Liver (tissue), 9 donors: ENCODE data around the gene LIX1L. TPM values are rescaled to one million over a fixed set of nuclear protein-coding genes. Genes with fewer than 3 reads are reported as not detected.

Source experiments
- DNase-seq: peaks from one replicate; pipeline ENCODE4 v3.0.0-alpha.2; 2017; ENCODE audit warnings: low spot score
- H3K27ac ChIP-seq, 2 donors: one replicate each; pipeline ENCODE4 v1.7.0; 2013; ENCODE audit warnings: inconsistent platforms in 2 of 2, low read length in 2 of 2, control low read depth in 1 of 2, low read depth in 1 of 2, mild to moderate bottlenecking in 1 of 2
- H3K27me3 ChIP-seq, 4 donors: one replicate each; pipeline versions ENCODE4 v1.6.1 to v1.7.0; 2013; ENCODE audit warnings: low read length in 3 of 4, inconsistent platforms in 1 of 4, mild to moderate bottlenecking in 1 of 4, moderate library complexity in 1 of 4; ENCODE audit not compliant: control insufficient read depth in 4 of 4, insufficient read depth in 4 of 4
- H3K36me3 ChIP-seq, 4 donors: one replicate each; pipeline versions ENCODE4 v1.6.1 to v1.7.0; 2013; ENCODE audit warnings: low read length in 3 of 4, mild to moderate bottlenecking in 3 of 4, low read depth in 1 of 4, moderate library complexity in 1 of 4; ENCODE audit not compliant: control insufficient read depth in 4 of 4, insufficient read depth in 3 of 4
- H3K4me1 ChIP-seq, 4 donors: one replicate each; pipeline versions ENCODE4 v1.6.1 to v1.7.0; 2013; ENCODE audit warnings: low read length in 3 of 4, mild to moderate bottlenecking in 3 of 4, moderate library complexity in 1 of 4; ENCODE audit not compliant: control insufficient read depth in 4 of 4, insufficient read depth in 4 of 4
- H3K4me3 ChIP-seq, 3 donors: one replicate each; pipeline versions ENCODE4 v1.6.1 to v1.7.0; 2013; ENCODE audit warnings: low read length in 3 of 3, control low read depth in 1 of 3, low read depth in 1 of 3, mild to moderate bottlenecking in 1 of 3
- H3K9ac ChIP-seq, 2 donors: one replicate each; pipeline ENCODE4 v1.7.0; 2013; ENCODE audit warnings: low read length in 2 of 2, mild to moderate bottlenecking in 2 of 2, moderate library complexity in 2 of 2, control low read depth in 1 of 2, low read depth in 1 of 2
- H3K9me3 ChIP-seq, 4 donors: one replicate each; pipeline versions ENCODE4 v1.6.1 to v1.7.0; 2013; ENCODE audit warnings: low read length in 3 of 4; ENCODE audit not compliant: control insufficient read depth in 4 of 4
- EGR1 ChIP-seq, 2 donors: IDR thresholded peaks; 2 replicates each; pipeline ENCODE4 v1.6.1; 2016 to 2018; ENCODE audit warnings: antibody characterized with exemption in 2 of 2, low read depth in 2 of 2
- FOXA1 ChIP-seq: IDR thresholded peaks from 2 replicates; pipeline ENCODE4 v1.6.1; 2016; ENCODE audit warnings: antibody characterized with exemption
- FOXA2 ChIP-seq: IDR thresholded peaks from 2 replicates; pipeline ENCODE4 v1.6.1; 2016; ENCODE audit warnings: antibody characterized with exemption
- GABPA ChIP-seq, 2 donors: IDR thresholded peaks in 1 of 2; conservative IDR thresholded peaks in 1 of 2; 2 replicates each; pipeline ENCODE4 v1.6.1; 2016; ENCODE audit warnings: antibody characterized with exemption in 2 of 2, mild to moderate bottlenecking in 1 of 2, moderate library complexity in 1 of 2
- HNF4G ChIP-seq: IDR thresholded peaks from 2 replicates; pipeline ENCODE4 v1.6.1; 2016; ENCODE audit warnings: antibody characterized with exemption
- JUND ChIP-seq, 2 donors: IDR thresholded peaks; 2 replicates each; pipeline ENCODE4 v1.6.1; 2016; ENCODE audit warnings: antibody characterized with exemption in 2 of 2
- NR2F2 ChIP-seq: IDR thresholded peaks from 2 replicates; pipeline ENCODE4 v1.6.1; 2016; ENCODE audit warnings: antibody characterized with exemption
- RAD21 ChIP-seq, 2 donors: IDR thresholded peaks; 2 replicates each; pipeline ENCODE4 v1.6.1; 2016; ENCODE audit warnings: antibody characterized with exemption in 2 of 2, mild to moderate bottlenecking in 2 of 2
- RXRA ChIP-seq, 2 donors: IDR thresholded peaks; 2 replicates each; pipeline ENCODE4 v1.6.1; 2017 to 2018; ENCODE audit warnings: antibody characterized with exemption in 2 of 2, mild to moderate bottlenecking in 1 of 2
- SP1 ChIP-seq: IDR thresholded peaks from 2 replicates; pipeline ENCODE4 v1.6.1; 2018; ENCODE audit warnings: antibody characterized with exemption, mild to moderate bottlenecking
- TAF1 ChIP-seq: conservative IDR thresholded peaks from 2 replicates; pipeline ENCODE4 v1.6.1; 2016; ENCODE audit warnings: antibody characterized with exemption, mild to moderate bottlenecking
- YY1 ChIP-seq: IDR thresholded peaks from 2 replicates; pipeline ENCODE4 v1.6.1; 2016; ENCODE audit warnings: antibody characterized with exemption, mild to moderate bottlenecking
- WGBS: extraction: QIAGEN DNeasy Blood & Tissue Kit; methylation state at CpG from one replicate; pipeline ENCODE4 v1.1.7; 2013; 5-methylcytosine and 5-hydroxymethylcytosine counted together
- polyA plus RNA-seq, 2 donors: library from polyadenylated mRNA; stranded (reverse) in 1 of 2; unstranded in 1 of 2; fragments of 200-250 nt in 1 of 2; fragments of >200 nt in 1 of 2; fragmentation: Nextera tagmentation in 1 of 2; extraction: Ambion mirVana in 1 of 2; gene quantifications; one replicate each; pipeline versions ENCODE4 v1.2.1 to v1.2.3, GENCODE V29; 2013 to 2015
- total RNA-seq, 2 donors: library from RNA; depleted of rRNA; stranded (reverse); fragments of >200 nt; gene quantifications; one replicate each; pipeline ENCODE4 v1.2.3, GENCODE V29; 2014
- TF ChIP-seq, protein P1 (sequence below): IDR thresholded peaks from 2 replicates; pipeline ENCODE4 v1.6.1; 2016; ENCODE audit warnings: antibody characterized with exemption
- TF ChIP-seq, protein P2 (sequence below): IDR thresholded peaks from 2 replicates; pipeline ENCODE4 v1.6.1; 2016; ENCODE audit warnings: antibody characterized with exemption
- TF ChIP-seq, protein P3 (sequence below): IDR thresholded peaks from 2 replicates; pipeline ENCODE4 v1.6.1; 2016; ENCODE audit warnings: antibody characterized with exemption, mild to moderate bottlenecking
- TF ChIP-seq, protein P4 (sequence below): fragments of 150-350 bp; IDR thresholded peaks from 2 replicates; pipeline ENCODE4 v1.5.1; 2017; ENCODE audit warnings: improper control_type of control experiment, low read depth, low read length; ENCODE audit not compliant: missing input control
- TF ChIP-seq, protein P5 (sequence below): IDR thresholded peaks from 2 replicates; pipeline ENCODE4 v1.6.1; 2016; ENCODE audit warnings: antibody characterized with exemption
- donor health status: healthy.
- donor health status: healthy.
- donor health status: healthy.
- donor health status: healthy.
- donor health status: healthy.

The LIX1L gene
- total and polyA plus RNA-seq, 4 donors: 4.6 to 8.6 (median 6.3) TPM

DNA sequence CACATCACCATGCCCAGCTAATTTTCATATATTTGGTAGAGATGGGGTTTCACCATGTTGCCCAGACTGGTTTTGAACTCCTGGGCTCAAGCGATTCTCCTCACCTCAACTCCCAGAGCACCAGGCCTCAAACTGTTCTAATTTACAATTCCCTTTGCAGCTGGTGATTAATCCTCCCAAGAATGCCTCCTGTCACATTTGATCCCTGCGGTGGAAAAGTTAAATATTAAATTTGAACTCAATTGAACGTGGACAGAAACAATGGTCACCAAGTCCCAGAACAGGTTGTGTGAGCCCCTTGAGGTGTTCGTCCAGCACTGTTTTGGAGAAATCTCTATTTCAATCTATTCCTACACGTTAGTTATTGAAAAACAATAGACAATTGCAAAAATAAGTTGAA, 70.2 kb downstream of the LIX1L start (continued):
- TF ChIP-seq, protein P1, sequence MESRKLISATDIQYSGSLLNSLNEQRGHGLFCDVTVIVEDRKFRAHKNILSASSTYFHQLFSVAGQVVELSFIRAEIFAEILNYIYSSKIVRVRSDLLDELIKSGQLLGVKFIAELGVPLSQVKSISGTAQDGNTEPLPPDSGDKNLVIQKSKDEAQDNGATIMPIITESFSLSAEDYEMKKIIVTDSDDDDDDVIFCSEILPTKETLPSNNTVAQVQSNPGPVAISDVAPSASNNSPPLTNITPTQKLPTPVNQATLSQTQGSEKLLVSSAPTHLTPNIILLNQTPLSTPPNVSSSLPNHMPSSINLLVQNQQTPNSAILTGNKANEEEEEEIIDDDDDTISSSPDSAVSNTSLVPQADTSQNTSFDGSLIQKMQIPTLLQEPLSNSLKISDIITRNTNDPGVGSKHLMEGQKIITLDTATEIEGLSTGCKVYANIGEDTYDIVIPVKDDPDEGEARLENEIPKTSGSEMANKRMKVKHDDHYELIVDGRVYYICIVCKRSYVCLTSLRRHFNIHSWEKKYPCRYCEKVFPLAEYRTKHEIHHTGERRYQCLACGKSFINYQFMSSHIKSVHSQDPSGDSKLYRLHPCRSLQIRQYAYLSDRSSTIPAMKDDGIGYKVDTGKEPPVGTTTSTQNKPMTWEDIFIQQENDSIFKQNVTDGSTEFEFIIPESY: no peak
- no peak for TF ChIP-seq EGR1 (IDR thresholded peaks at IDR 0.05; ENCODE audit: low read depth in 2 of 2)
- TF ChIP-seq YY1: no peak
- no peak for TF ChIP-seq TAF1
- TF ChIP-seq, protein P2, sequence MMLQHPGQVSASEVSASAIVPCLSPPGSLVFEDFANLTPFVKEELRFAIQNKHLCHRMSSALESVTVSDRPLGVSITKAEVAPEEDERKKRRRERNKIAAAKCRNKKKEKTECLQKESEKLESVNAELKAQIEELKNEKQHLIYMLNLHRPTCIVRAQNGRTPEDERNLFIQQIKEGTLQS: no peak

DNA sequence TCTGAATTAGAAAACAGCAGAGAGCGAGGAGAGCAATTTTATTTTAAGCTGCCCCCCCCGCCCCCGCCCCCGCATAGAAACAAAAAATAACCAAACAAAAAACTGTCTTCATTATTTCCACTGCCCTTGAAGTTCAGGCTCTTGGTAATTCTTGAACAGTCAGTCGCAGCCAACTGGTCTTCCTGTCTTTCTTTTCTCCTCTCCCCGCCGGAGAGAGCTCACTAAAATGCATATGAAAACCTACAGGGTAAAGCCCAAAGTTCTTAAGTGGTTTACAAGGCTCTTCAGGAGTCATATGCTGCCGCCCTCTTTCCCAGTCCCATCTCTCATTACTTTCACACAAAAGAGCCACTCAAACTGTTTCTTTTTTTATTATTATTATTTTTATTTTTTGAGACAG, 71.0 kb downstream of the LIX1L start:
- Histone ChIP-seq H3K27ac (no peak overlapping the region), H3K4me1 (peaks cover 0 to 17% (median 8%) of the 10 kb centered on the region in 4 donors), H3K4me3 (no peak overlapping the region), H3K36me3 (no peaks in the 10 kb centered on the region), H3K9ac (no peak overlapping the region), H3K27me3 (no peaks in the 10 kb centered on the region), H3K9me3 (no peaks in the 10 kb centered on the region)
- DNase-seq: no peak
- TF ChIP-seq FOXA2 (no peak), JUND (IDR thresholded peaks at IDR 0.05) (no peak), HNF4G (no peak), FOXA1 (no peak), RAD21 (IDR thresholded peaks at IDR 0.05) (no peak), SP1 (no peak), YY1 (no peak)
- TF ChIP-seq, protein P3, sequence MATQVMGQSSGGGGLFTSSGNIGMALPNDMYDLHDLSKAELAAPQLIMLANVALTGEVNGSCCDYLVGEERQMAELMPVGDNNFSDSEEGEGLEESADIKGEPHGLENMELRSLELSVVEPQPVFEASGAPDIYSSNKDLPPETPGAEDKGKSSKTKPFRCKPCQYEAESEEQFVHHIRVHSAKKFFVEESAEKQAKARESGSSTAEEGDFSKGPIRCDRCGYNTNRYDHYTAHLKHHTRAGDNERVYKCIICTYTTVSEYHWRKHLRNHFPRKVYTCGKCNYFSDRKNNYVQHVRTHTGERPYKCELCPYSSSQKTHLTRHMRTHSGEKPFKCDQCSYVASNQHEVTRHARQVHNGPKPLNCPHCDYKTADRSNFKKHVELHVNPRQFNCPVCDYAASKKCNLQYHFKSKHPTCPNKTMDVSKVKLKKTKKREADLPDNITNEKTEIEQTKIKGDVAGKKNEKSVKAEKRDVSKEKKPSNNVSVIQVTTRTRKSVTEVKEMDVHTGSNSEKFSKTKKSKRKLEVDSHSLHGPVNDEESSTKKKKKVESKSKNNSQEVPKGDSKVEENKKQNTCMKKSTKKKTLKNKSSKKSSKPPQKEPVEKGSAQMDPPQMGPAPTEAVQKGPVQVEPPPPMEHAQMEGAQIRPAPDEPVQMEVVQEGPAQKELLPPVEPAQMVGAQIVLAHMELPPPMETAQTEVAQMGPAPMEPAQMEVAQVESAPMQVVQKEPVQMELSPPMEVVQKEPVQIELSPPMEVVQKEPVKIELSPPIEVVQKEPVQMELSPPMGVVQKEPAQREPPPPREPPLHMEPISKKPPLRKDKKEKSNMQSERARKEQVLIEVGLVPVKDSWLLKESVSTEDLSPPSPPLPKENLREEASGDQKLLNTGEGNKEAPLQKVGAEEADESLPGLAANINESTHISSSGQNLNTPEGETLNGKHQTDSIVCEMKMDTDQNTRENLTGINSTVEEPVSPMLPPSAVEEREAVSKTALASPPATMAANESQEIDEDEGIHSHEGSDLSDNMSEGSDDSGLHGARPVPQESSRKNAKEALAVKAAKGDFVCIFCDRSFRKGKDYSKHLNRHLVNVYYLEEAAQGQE: no peak
- TF ChIP-seq, protein P2: no peak
- TF ChIP-seq, protein P4, sequence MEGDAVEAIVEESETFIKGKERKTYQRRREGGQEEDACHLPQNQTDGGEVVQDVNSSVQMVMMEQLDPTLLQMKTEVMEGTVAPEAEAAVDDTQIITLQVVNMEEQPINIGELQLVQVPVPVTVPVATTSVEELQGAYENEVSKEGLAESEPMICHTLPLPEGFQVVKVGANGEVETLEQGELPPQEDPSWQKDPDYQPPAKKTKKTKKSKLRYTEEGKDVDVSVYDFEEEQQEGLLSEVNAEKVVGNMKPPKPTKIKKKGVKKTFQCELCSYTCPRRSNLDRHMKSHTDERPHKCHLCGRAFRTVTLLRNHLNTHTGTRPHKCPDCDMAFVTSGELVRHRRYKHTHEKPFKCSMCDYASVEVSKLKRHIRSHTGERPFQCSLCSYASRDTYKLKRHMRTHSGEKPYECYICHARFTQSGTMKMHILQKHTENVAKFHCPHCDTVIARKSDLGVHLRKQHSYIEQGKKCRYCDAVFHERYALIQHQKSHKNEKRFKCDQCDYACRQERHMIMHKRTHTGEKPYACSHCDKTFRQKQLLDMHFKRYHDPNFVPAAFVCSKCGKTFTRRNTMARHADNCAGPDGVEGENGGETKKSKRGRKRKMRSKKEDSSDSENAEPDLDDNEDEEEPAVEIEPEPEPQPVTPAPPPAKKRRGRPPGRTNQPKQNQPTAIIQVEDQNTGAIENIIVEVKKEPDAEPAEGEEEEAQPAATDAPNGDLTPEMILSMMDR: no peak
- 77% methylated on average over 8 of the region's 8 CpGs for WGBS

DNA sequence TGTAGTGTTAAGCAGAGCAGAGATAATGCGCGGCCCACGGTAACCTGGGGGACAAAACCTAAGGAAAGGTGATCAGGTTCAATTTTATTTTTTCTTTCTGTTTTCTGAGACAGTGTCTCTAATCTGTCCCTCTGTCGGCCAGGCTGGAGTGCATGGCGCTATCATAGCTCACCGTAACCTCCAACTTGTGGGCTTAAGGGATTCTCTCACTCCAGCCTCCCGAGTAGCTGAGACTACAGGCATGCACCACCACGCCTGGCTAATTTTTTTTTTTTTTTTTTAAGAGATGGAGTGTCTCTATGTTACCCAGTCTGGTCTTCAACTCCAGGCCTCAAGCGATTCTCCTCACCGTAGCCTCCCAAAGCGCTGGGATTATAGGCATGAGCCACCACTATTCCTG, 71.4 kb downstream of the LIX1L start:
- Histone ChIP-seq H3K9me3 (no peaks in the 10 kb centered on the region), H3K9ac (no peak overlapping the region)
- TF ChIP-seq, protein P2: no peak
- TF ChIP-seq GABPA (IDR thresholded peaks at IDR 0.05 in 1 of 2, conservative IDR thresholded peaks at IDR 0.05 in 1 of 2) (no peak), HNF4G (no peak), FOXA2 (no peak), TAF1 (no peak), JUND (IDR thresholded peaks at IDR 0.05) (no peak), YY1 (no peak), RXRA (IDR thresholded peaks at IDR 0.05) (no peak), EGR1 (IDR thresholded peaks at IDR 0.05; ENCODE audit: low read depth in 2 of 2) (no peak), FOXA1 (no peak), RAD21 (IDR thresholded peaks at IDR 0.05) (no peak), NR2F2 (no peak)
- TF ChIP-seq, protein P1: no peak
- TF ChIP-seq, protein P5, sequence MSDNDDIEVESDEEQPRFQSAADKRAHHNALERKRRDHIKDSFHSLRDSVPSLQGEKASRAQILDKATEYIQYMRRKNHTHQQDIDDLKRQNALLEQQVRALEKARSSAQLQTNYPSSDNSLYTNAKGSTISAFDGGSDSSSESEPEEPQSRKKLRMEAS: no peak

More for the DNA sequence above, 71.4 kb downstream of the LIX1L start:
- WGBS: 55% methylated on average over 11 of the region's 11 CpGs
- Histone ChIP-seq H3K27me3 (no peaks in the 10 kb centered on the region), H3K36me3 (no peaks in the 10 kb centered on the region), H3K4me3 (peak overlapping the region in 2 of 3 donors; percentile 76 to 81), H3K4me1 (peaks cover 0 to 13% (median 8%) of the 10 kb centered on the region in 4 donors), H3K27ac (no peak overlapping the region)
- DNase-seq: no peak
